ENCODE data around the gene VSTM4. TPM values are rescaled to one million over a fixed set of nuclear protein-coding genes. Genes with fewer than 3 reads are reported as not detected.

Gene VSTM4
- total and polyA plus RNA-seq, 2 experiments from 2014 or later, result 9.0 to 10.2 TPM

- Histone ChIP-seq H3K36me3 (replicated peaks; ENCODE audit: insufficient read depth, low read depth) (no peaks in the 10 kb centered on the region), H2AFZ (no peak overlapping the region), H4K20me1 (ENCODE audit: insufficient read depth, poor library complexity, severe bottlenecking) (no peaks in the 10 kb centered on the region), H3K4me1 (ENCODE audit: insufficient read depth) (no peaks in the 10 kb centered on the region), H3K4me2 (no peak overlapping the region), H3K27me3 (no peaks in the 10 kb centered on the region), H3K9me3 (ENCODE audit: low read depth) (no peaks in the 10 kb centered on the region), H3K27ac (no peak overlapping the region), H3K79me2 (no peaks in the 10 kb centered on the region), H3K4me3 (no peak overlapping the region), H3K9me2 (replicated peaks; ENCODE audit: insufficient read depth) (no peaks in the 10 kb centered on the region)
- 94% methylated on average over 12 of the region's 12 CpGs for WGBS (ENCODE audit: low lambda C conversion rate, missing lambda C conversion rate)
- no peak for TF ChIP-seq EZH2 (IDR thresholded peaks at IDR 0.05; ENCODE audit: borderline replicate concordance)
- TF ChIP-seq EZH2phosphoT487 (IDR thresholded peaks at IDR 0.05; ENCODE audit: low read depth, severe bottlenecking, unreplicated experiment), result no peak
- no peak for TF ChIP-seq CTCF (IDR thresholded peaks at IDR 0.05; ENCODE audit: poor library complexity)
- no peak for DNase-seq (ENCODE audit: low spot score)
Observed at GRCh38 chr10:48974510-48975156, 140.7 kb downstream of the VSTM4 start.

- no peaks in the 10 kb centered on the region for H3K27me3 ChIP-seq
- H3K9me3 ChIP-seq (ENCODE audit: low read depth), result no peaks in the 10 kb centered on the region
- no peak for TF ChIP-seq EZH2phosphoT487 (IDR thresholded peaks at IDR 0.05; ENCODE audit: low read depth, severe bottlenecking, unreplicated experiment)
- TF ChIP-seq CTCF (IDR thresholded peaks at IDR 0.05; ENCODE audit: poor library complexity), result no peak
- no peak for TF ChIP-seq EZH2 (IDR thresholded peaks at IDR 0.05; ENCODE audit: borderline replicate concordance)
- no peak overlapping the region for H3K4me3 ChIP-seq
- no peaks in the 10 kb centered on the region for H3K36me3 ChIP-seq (replicated peaks; ENCODE audit: insufficient read depth, low read depth)
- no peaks in the 10 kb centered on the region for H3K9me2 ChIP-seq (replicated peaks; ENCODE audit: insufficient read depth)
- no peak overlapping the region for H3K27ac ChIP-seq
- WGBS (ENCODE audit: low lambda C conversion rate, missing lambda C conversion rate), result 87% methylated on average over 5 of the region's 5 CpGs
- no peaks in the 10 kb centered on the region for H4K20me1 ChIP-seq (ENCODE audit: insufficient read depth, poor library complexity, severe bottlenecking)
- DNase-seq (ENCODE audit: low spot score), result no peak
- H2AFZ ChIP-seq, result no peak overlapping the region
- no peaks in the 10 kb centered on the region for H3K79me2 ChIP-seq
- no peaks in the 10 kb centered on the region for H3K4me1 ChIP-seq (ENCODE audit: insufficient read depth)
- H3K4me2 ChIP-seq, result no peak overlapping the region
Observed at GRCh38 chr10:48973065-48973464, 142.3 kb downstream of the VSTM4 start.

GRCh38 chr10:48970654-48971053 lies 144.7 kb downstream of the VSTM4 start:
- TF ChIP-seq EZH2 (IDR thresholded peaks at IDR 0.05; ENCODE audit: borderline replicate concordance) (no peak), CTCF (IDR thresholded peaks at IDR 0.05; ENCODE audit: poor library complexity) (no peak), EZH2phosphoT487 (IDR thresholded peaks at IDR 0.05; ENCODE audit: low read depth, severe bottlenecking, unreplicated experiment) (no peak)
- Histone ChIP-seq H3K9me3 (ENCODE audit: low read depth) (no peaks in the 10 kb centered on the region), H3K4me1 (ENCODE audit: insufficient read depth) (no peaks in the 10 kb centered on the region), H3K36me3 (replicated peaks; ENCODE audit: insufficient read depth, low read depth) (no peaks in the 10 kb centered on the region), H3K79me2 (no peaks in the 10 kb centered on the region), H4K20me1 (ENCODE audit: insufficient read depth, poor library complexity, severe bottlenecking) (no peaks in the 10 kb centered on the region), H3K27me3 (no peaks in the 10 kb centered on the region), H3K4me2 (no peak overlapping the region), H3K27ac (no peak overlapping the region), H3K9me2 (replicated peaks; ENCODE audit: insufficient read depth) (no peaks in the 10 kb centered on the region), H3K4me3 (no peak overlapping the region), H2AFZ (no peak overlapping the region)
- 96% methylated on average over 4 of the region's 4 CpGs for WGBS (ENCODE audit: low lambda C conversion rate, missing lambda C conversion rate)
- DNase-seq (ENCODE audit: low spot score), result no peak

All from hepatocyte (in vitro differentiated cells).